ENCODE data around the gene ATF7IP. TPM values are rescaled to one million over a fixed set of nuclear protein-coding genes. Genes with fewer than 3 reads are reported as not detected.

ATF7IP gene
- polyA plus RNA-seq, 1 of the 3 experiments (the other 2 are of a cell fraction), result 2.8 TPM

Other genes starting within 250 kb of the ATF7IP start
- gene PLBD1, start 202.2 kb downstream of the ATF7IP start, polyA plus RNA-seq (2012; rRNA removed), result 0.03 and 0.10 TPM in 2 replicates